K562 (cell line): Measurements from ENCODE around the gene IL33. TPM values are rescaled to one million over a fixed set of nuclear protein-coding genes. Genes with fewer than 3 reads are reported as not detected.

Source experiments
- ATAC-seq: fragments of 200-7000 bp; cut with Tn5 transposase; 3 replicates; pipeline ENCODE4 v1.9.1; 2020; ENCODE audit warnings: moderate library complexity
- BruUV-seq: library from RNA; stranded (reverse); fragments of 400-500 nt; replicated peaks from 2 replicates; lab custom pipeline; 2021; lab: Mats Ljungman, UMichigan
- CTCF ChIA-PET: fragments of 300-600 bp; formaldehyde crosslinking; extraction: SDS; loops from one replicate; lab custom pipeline; 2021; ENCODE audit warnings: low intra/inter-chr PET ratio; lab: Yijun Ruan, JAX
- POLR2A ChIA-PET: fragments of 300-600, 350-650 bp; sonication (Branson Sonifier 250); formaldehyde crosslinking; extraction: SDS; loops from one replicate; lab custom pipeline; 2021; ENCODE audit warnings: antibody characterized with exemption, inconsistent platforms; lab: Yijun Ruan, JAX
- DNase-seq, 4 experiments: peaks; one replicate each; pipeline versions ENCODE4 v3.0.0 to v3.0.0-alpha.2; 2011 to 2018; ENCODE audit warnings: low spot score in 3 of 4, mixed read lengths in 3 of 4; ENCODE audit errors: extremely low read depth in 1 of 4
- FAIRE-seq: peaks from 2 replicates; lab custom pipeline; 2011; peaks lifted over from hg19 to GRCh38; lab: Jason Lieb, UNC
- H2AFZ ChIP-seq: 2 replicates; pipeline ENCODE4 v1.6.0; 2011; ENCODE audit warnings: low read depth, low read length, control low read depth, inconsistent platforms
- H3K27ac ChIP-seq: fragments of 200-600 bp; 3 replicates; pipeline ENCODE4 v1.8.0; 2011; ENCODE audit warnings: low read depth, mild to moderate bottlenecking, control low read depth, inconsistent platforms, low read length, moderate library complexity, mixed read lengths; ENCODE audit errors: extremely low read depth
- H3K27me3 ChIP-seq, 2 experiments: fragments of 300-600 bp in 1 of 2; 2 replicates in 1 of 2; 3 replicates in 1 of 2; pipeline versions ENCODE4 v1.6.0 to v1.8.0; 2011; ENCODE audit warnings: inconsistent platforms in 2 of 2, low read length in 2 of 2, mild to moderate bottlenecking in 1 of 2, mixed read lengths in 1 of 2, moderate library complexity in 1 of 2; ENCODE audit not compliant: control insufficient read depth in 2 of 2, insufficient read depth in 2 of 2
- H3K36me3 ChIP-seq: fragments of 300-600 bp; 3 replicates; pipeline ENCODE4 v1.8.0; 2011; ENCODE audit warnings: mild to moderate bottlenecking, low read length, inconsistent platforms; ENCODE audit not compliant: control insufficient read depth, insufficient read depth
- H3K4me1 ChIP-seq, 2 experiments: fragments of 200-600 bp in 1 of 2; replicated peaks in 1 of 2; 2 replicates in 1 of 2; 3 replicates in 1 of 2; pipeline versions ENCODE4 v1.5.1 to v1.8.0; 2011; ENCODE audit warnings: inconsistent platforms in 2 of 2, low read length in 2 of 2, mild to moderate bottlenecking in 1 of 2, mixed read lengths in 1 of 2, moderate library complexity in 1 of 2; ENCODE audit not compliant: control insufficient read depth in 2 of 2, insufficient read depth in 2 of 2
- H3K4me2 ChIP-seq: 2 replicates; pipeline ENCODE4 v1.6.1; 2011; ENCODE audit warnings: low read length, control low read depth, inconsistent platforms, mixed read lengths; ENCODE audit not compliant: insufficient read depth
- H3K4me3 ChIP-seq: fragments of 200-600 bp; sonication (generic), shearing (Covaris generic); 2 replicates; pipeline ENCODE4 v1.5.1; 2016; ENCODE audit warnings: control low read depth, inconsistent platforms
- H3K79me2 ChIP-seq: fragments of 200-600 bp; 3 replicates; pipeline ENCODE4 v1.8.0; 2011; ENCODE audit warnings: low read length, inconsistent platforms; ENCODE audit not compliant: control insufficient read depth, insufficient read depth
- H3K9ac ChIP-seq, 2 experiments: 2 replicates each; pipeline versions ENCODE4 v1.6.0 to v1.6.1; 2011; ENCODE audit warnings: low read depth in 2 of 2, low read length in 2 of 2, control low read depth in 1 of 2, inconsistent platforms in 1 of 2, mild to moderate bottlenecking in 1 of 2, mixed read lengths in 1 of 2; ENCODE audit not compliant: insufficient read depth in 1 of 2
- H3K9me1 ChIP-seq: one replicate; pipeline ENCODE4 v1.6.0; 2011; ENCODE audit warnings: inconsistent platforms, mild to moderate bottlenecking, low read length, moderate library complexity; ENCODE audit not compliant: control insufficient read depth, insufficient read depth
- H3K9me3 ChIP-seq: replicated peaks from 2 replicates; pipeline ENCODE4 v1.5.1; 2011; ENCODE audit warnings: low read depth, low read length, inconsistent platforms; ENCODE audit not compliant: control insufficient read depth, insufficient read depth
- H4K20me1 ChIP-seq: replicated peaks from 2 replicates; pipeline ENCODE4 v1.6.1; 2011; ENCODE audit warnings: low read length, inconsistent platforms, mixed read lengths; ENCODE audit not compliant: control insufficient read depth, insufficient read depth
- DACH1 ChIP-seq: fragments of 450-650 bp; IDR thresholded peaks from 2 replicates; pipeline ENCODE4 v1.6.1; 2018; ENCODE audit not compliant: partially characterized antibody
- EWSR1 ChIP-seq: fragments of 450-650 bp; IDR thresholded peaks from 2 replicates; pipeline ENCODE4 v1.6.1; 2018; ENCODE audit warnings: borderline replicate concordance, mild to moderate bottlenecking, low read depth, moderate library complexity; ENCODE audit not compliant: partially characterized antibody
- FIP1L1 ChIP-seq: fragments of 200-400 bp; formaldehyde crosslinking; IDR thresholded peaks from 2 replicates; pipeline ENCODE4 v1.6.1; 2018; ENCODE audit warnings: mild to moderate bottlenecking, low read depth, low read length; ENCODE audit not compliant: poor library complexity, severe bottlenecking
- HIVEP1 ChIP-seq: fragments of 250-450 bp; sonication (Bioruptor Pico); IDR thresholded peaks from 2 replicates; pipeline ENCODE4 v1.4.0; 2020; ENCODE audit warnings: mild to moderate bottlenecking
- HMGN3 ChIP-seq: IDR thresholded peaks from 2 replicates; pipeline ENCODE4 v1.6.1; 2011; ENCODE audit warnings: borderline replicate concordance, low read depth, mild to moderate bottlenecking, mixed read lengths, low read length; ENCODE audit not compliant: insufficient read length; ENCODE audit errors: extremely low read depth
- MEF2A ChIP-seq: IDR thresholded peaks from 2 replicates; pipeline ENCODE4 v1.6.1; 2011; ENCODE audit warnings: low read depth, mild to moderate bottlenecking, low read length, moderate library complexity; ENCODE audit not compliant: control insufficient read depth
- SMARCA5 ChIP-seq: fragments of 450-650 bp; IDR thresholded peaks from 2 replicates; pipeline ENCODE4 v1.6.1; 2016
- ZC3H4 ChIP-seq: sonication (generic); formaldehyde crosslinking; IDR thresholded peaks from 2 replicates; pipeline ENCODE4 v1.9.0; 2021; ENCODE audit warnings: missing genetic modification reagents, borderline replicate concordance
- ZNF124 ChIP-seq: sonication (generic); formaldehyde crosslinking; IDR thresholded peaks from 2 replicates; pipeline ENCODE4 v1.8.1; 2022; ENCODE audit warnings: missing genetic modification reagents
- ZNF143 ChIP-seq: sonication (generic); formaldehyde crosslinking; IDR thresholded peaks from 2 replicates; pipeline ENCODE4 v1.9.0; 2022; ENCODE audit warnings: mild to moderate bottlenecking, missing genetic modification reagents
- ZNF174 ChIP-seq: fragments of 250-450 bp; sonication (Bioruptor Pico); IDR thresholded peaks from 2 replicates; pipeline ENCODE4 v1.4.0; 2020; ENCODE audit warnings: mild to moderate bottlenecking
- WGBS: fragments of 100-300 bp; shearing (Covaris generic); methylation state at CpG from one replicate; pipeline ENCODE4 v1.1.6; 2016; ENCODE audit warnings: low coverage, mixed read lengths; ENCODE audit not compliant: insufficient coverage; ENCODE audit errors: missing lambda C conversion rate; 5-methylcytosine and 5-hydroxymethylcytosine counted together
- in situ Hi-C: fragments of 300-500 bp; cut with MboI; formaldehyde crosslinking; loops from 4 replicates; pipeline ENCODE4 v1.15.0; 2018; ENCODE audit warnings: inconsistent platforms, mixed read lengths
- intact Hi-C: fragments of 100-400 bp; cut with micrococcal nuclease; formaldehyde crosslinking; loops from 2 replicates; pipeline ENCODE4 v1.14.2; 2022
- polyA plus RNA-seq, 8 experiments: library from polyadenylated mRNA; depleted of rRNA in 4 of 8; stranded (reverse) in 5 of 8; unstranded in 3 of 8; fragments of >200 nt; fragmentation: Nextera tagmentation in 2 of 8; fragmentation: Illumina TruSeq in 1 of 8; extraction: Ambion mirVana in 2 of 8; extraction: Trizol in 1 of 8; gene quantifications; 2 replicates each; pipeline versions ENCODE4 v1.2.1 to v1.2.3, GENCODE V29; 2011 to 2014; ENCODE audit warnings: inconsistent platforms in 1 of 8, missing spikeins in 1 of 8
- total RNA-seq, 7 experiments: library from RNA; depleted of rRNA in 6 of 7; stranded (reverse); fragments of >200 nt in 6 of 7; fragmentation: Illumina TruSeq in 2 of 7; extraction: Trizol in 2 of 7; gene quantifications; 2 replicates each; pipeline versions ENCODE4 v1.2.1 to v1.2.3, GENCODE V29; 2011 to 2021; ENCODE audit warnings: low replicate concordance in 1 of 7
- TF ChIP-seq, protein P1 (sequence below): fragments of 150-350 bp; conservative IDR thresholded peaks from 2 replicates; pipeline ENCODE4 v1.6.1; 2014; ENCODE audit warnings: low read length
- TF ChIP-seq, protein P2 (sequence below): fragments of 450-650 bp; IDR thresholded peaks from 2 replicates; pipeline ENCODE4 v1.6.1; 2016; ENCODE audit warnings: low read depth

IL33 gene
- total and polyA plus RNA-seq, 9 of the 15 experiments (the other 6 are each of a cell fraction or from before 2014, with no cell fraction given): not detected

DNA sequence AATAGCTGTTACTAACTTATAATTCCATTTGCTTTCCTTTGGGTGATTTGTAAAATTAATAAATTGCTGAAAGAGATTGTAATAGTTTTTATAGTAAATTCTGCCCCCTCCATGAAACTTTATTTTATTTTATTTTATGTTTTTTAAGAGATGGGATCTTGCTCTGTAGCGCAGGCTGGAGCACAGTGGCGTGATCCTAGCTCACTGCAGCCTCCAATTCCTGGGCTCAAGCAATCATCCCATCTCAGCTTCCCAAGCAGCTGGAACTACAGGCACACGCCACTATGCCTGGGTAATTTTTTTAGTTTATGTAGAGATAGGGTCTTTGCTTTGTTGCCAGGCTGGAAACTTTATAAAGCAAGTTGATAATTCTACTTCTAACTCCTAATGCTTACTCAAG is 395 bp downstream of the IL33 start:
- ChIA-PET POLR2A (no interaction called here), CTCF (no interaction called here)
- H2AFZ ChIP-seq: no peak overlapping the region
- in situ Hi-C loops (no loop called here), intact Hi-C loops (no loop called here)
- FAIRE-seq (no peak), ATAC-seq (no peak), DNase-seq (no peak)
- H4K20me1 ChIP-seq: no peaks in the 10 kb centered on the region
- TF ChIP-seq HMGN3: no peak
- no peak for TF ChIP-seq EWSR1
- TF ChIP-seq ZC3H4: no peak
- no peak for TF ChIP-seq FIP1L1
- TF ChIP-seq DACH1: no peak
- TF ChIP-seq, protein P1, sequence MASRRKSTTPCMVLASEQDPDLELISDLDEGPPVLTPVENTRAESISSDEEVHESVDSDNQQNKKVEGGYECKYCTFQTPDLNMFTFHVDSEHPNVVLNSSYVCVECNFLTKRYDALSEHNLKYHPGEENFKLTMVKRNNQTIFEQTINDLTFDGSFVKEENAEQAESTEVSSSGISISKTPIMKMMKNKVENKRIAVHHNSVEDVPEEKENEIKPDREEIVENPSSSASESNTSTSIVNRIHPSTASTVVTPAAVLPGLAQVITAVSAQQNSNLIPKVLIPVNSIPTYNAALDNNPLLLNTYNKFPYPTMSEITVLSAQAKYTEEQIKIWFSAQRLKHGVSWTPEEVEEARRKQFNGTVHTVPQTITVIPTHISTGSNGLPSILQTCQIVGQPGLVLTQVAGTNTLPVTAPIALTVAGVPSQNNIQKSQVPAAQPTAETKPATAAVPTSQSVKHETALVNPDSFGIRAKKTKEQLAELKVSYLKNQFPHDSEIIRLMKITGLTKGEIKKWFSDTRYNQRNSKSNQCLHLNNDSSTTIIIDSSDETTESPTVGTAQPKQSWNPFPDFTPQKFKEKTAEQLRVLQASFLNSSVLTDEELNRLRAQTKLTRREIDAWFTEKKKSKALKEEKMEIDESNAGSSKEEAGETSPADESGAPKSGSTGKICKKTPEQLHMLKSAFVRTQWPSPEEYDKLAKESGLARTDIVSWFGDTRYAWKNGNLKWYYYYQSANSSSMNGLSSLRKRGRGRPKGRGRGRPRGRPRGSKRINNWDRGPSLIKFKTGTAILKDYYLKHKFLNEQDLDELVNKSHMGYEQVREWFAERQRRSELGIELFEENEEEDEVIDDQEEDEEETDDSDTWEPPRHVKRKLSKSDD: no peak
- TF ChIP-seq ZNF124 (CRISPR knock-in tag): no peak
- TF ChIP-seq ZNF143 (CRISPR knock-in tag): no peak
- no peak for TF ChIP-seq MEF2A
- TF ChIP-seq ZNF174 (CRISPR knock-in tag): no peak
- no peak for TF ChIP-seq HIVEP1 (CRISPR knock-in tag)
- no peak for TF ChIP-seq SMARCA5
- TF ChIP-seq, protein P2, sequence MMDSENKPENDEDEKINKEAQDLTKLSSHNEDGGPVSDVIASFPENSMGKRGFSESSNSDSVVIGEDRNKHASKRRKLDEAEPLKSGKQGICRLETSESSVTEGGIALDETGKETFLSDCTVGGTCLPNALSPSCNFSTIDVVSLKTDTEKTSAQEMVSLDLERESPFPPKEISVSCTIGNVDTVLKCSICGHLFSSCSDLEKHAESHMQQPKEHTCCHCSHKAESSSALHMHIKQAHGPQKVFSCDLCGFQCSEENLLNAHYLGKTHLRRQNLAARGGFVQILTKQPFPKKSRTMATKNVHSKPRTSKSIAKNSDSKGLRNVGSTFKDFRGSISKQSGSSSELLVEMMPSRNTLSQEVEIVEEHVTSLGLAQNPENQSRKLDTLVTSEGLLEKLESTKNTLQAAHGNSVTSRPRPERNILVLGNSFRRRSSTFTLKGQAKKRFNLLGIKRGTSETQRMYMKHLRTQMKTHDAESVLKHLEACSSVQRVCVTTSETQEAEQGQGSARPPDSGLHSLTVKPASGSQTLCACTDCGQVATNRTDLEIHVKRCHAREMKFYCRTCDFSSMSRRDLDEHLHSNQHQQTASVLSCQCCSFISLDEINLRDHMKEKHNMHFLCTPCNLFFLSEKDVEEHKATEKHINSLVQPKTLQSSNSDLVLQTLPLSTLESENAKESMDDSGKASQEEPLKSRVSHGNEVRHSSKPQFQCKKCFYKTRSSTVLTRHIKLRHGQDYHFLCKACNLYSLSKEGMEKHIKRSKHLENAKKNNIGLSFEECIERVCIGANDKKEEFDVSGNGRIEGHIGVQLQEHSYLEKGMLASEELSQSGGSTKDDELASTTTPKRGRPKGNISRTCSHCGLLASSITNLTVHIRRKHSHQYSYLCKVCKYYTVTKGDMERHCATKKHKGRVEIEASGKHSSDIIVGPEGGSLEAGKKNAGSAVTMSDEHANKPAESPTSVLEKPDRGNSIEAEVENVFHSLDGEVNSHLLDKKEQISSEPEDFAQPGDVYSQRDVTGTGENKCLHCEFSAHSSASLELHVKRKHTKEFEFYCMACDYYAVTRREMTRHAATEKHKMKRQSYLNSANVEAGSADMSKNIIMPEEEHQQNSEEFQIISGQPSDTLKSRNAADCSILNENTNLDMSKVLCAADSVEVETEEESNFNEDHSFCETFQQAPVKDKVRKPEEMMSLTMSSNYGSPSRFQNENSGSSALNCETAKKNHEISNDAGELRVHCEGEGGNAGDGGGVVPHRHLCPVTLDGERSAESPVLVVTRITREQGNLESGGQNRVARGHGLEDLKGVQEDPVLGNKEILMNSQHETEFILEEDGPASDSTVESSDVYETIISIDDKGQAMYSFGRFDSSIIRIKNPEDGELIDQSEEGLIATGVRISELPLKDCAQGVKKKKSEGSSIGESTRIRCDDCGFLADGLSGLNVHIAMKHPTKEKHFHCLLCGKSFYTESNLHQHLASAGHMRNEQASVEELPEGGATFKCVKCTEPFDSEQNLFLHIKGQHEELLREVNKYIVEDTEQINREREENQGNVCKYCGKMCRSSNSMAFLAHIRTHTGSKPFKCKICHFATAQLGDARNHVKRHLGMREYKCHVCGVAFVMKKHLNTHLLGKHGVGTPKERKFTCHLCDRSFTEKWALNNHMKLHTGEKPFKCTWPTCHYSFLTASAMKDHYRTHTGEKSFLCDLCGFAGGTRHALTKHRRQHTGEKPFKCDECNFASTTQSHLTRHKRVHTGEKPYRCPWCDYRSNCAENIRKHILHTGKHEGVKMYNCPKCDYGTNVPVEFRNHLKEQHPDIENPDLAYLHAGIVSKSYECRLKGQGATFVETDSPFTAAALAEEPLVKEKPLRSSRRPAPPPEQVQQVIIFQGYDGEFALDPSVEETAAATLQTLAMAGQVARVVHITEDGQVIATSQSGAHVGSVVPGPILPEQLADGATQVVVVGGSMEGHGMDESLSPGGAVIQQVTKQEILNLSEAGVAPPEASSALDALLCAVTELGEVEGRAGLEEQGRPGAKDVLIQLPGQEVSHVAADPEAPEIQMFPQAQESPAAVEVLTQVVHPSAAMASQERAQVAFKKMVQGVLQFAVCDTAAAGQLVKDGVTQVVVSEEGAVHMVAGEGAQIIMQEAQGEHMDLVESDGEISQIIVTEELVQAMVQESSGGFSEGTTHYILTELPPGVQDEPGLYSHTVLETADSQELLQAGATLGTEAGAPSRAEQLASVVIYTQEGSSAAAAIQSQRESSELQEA: no peak
- no TSS peak for BruUV-seq
- no peaks in the 10 kb centered on the region for H3K36me3 ChIP-seq
- H3K27me3 ChIP-seq: no peaks in the 10 kb centered on the region
- no peaks in the 10 kb centered on the region for H3K9me1 ChIP-seq
- H3K4me3 ChIP-seq: no peak overlapping the region
- WGBS: 0% methylated on average over 3 of the region's 3 CpGs
- no peak overlapping the region for H3K27ac ChIP-seq
- no peaks in the 10 kb centered on the region for H3K9me3 ChIP-seq
- no peaks in the 10 kb centered on the region for H3K4me1 ChIP-seq
- H3K9ac ChIP-seq: no peak overlapping the region
- no peaks in the 10 kb centered on the region for H3K79me2 ChIP-seq
- H3K4me2 ChIP-seq: no peak overlapping the region
